GM12878 (cell line): Measurements from ENCODE around the gene FBXO42. TPM values are rescaled to one million over a fixed set of nuclear protein-coding genes. Genes with fewer than 3 reads are reported as not detected.

Experiments used
- ATAC-seq: fragments of 200-7000 bp; cut with Tn5 transposase; 3 replicates; pipeline ENCODE4 v1.9.1; 2020; ENCODE audit warnings: mild to moderate bottlenecking, moderate library complexity
- BruUV-seq: library from RNA; stranded (reverse); fragments of 400-500 nt; replicated peaks from 2 replicates; lab custom pipeline; 2021; lab: Mats Ljungman, UMichigan
- CTCF ChIA-PET: fragments of 300-600 bp; sonication (Branson Sonifier 250); formaldehyde crosslinking; extraction: SDS; loops from one replicate; lab custom pipeline; 2021; ENCODE audit warnings: inconsistent platforms; lab: Yijun Ruan, JAX
- POLR2A ChIA-PET: fragments of 350-600 bp; formaldehyde crosslinking; extraction: SDS; loops from one replicate; lab custom pipeline; 2021; ENCODE audit warnings: inconsistent platforms; lab: Charles Lee
- RAD21 ChIA-PET: fragments of 300-600 bp; sonication (Branson Sonifier 250); formaldehyde crosslinking; loops from one replicate; lab custom pipeline; 2023; ENCODE audit warnings: antibody characterized with exemption; ENCODE audit not compliant: unreplicated experiment; lab: Charles Lee
- SMC1A ChIA-PET: fragments of 300-600 bp; sonication (Branson Sonifier 250); formaldehyde crosslinking; loops from one replicate; lab custom pipeline; 2023; ENCODE audit not compliant: unreplicated experiment, uncharacterized antibody; lab: Charles Lee
- DNase-seq: peaks from one replicate; pipeline ENCODE4 v3.0.0-alpha.2; 2011; ENCODE audit warnings: low read depth, low spot score
- FAIRE-seq: peaks from 3 replicates; lab custom pipeline; 2011; peaks lifted over from hg19 to GRCh38; lab: Jason Lieb, UNC
- H2AFZ ChIP-seq: 2 replicates; pipeline ENCODE4 v1.6.0; 2011; ENCODE audit warnings: low read depth, low read length, control low read depth; ENCODE audit not compliant: control insufficient read depth
- H3K27ac ChIP-seq: 2 replicates; pipeline ENCODE4 v1.5.1; 2011; ENCODE audit warnings: control low read depth; ENCODE audit not compliant: control insufficient read depth, insufficient read depth
- H3K27me3 ChIP-seq, 2 experiments: replicated peaks in 1 of 2; 2 replicates each; pipeline versions ENCODE4 v1.6.0 to v1.6.1; 2011; ENCODE audit warnings: low read length in 1 of 2; ENCODE audit not compliant: control insufficient read depth in 2 of 2, insufficient read depth in 2 of 2
- H3K36me3 ChIP-seq, 2 experiments: 2 replicates each; pipeline ENCODE4 v1.5.1; 2011; ENCODE audit warnings: low read length in 1 of 2; ENCODE audit not compliant: control insufficient read depth in 2 of 2, insufficient read depth in 2 of 2
- H3K4me1 ChIP-seq: 2 replicates; pipeline ENCODE4 v1.6.1; 2011; ENCODE audit warnings: mild to moderate bottlenecking, low read length, moderate library complexity, mixed read lengths; ENCODE audit not compliant: control insufficient read depth, insufficient read depth
- H3K4me2 ChIP-seq: 2 replicates; pipeline ENCODE4 v1.6.0; 2011; ENCODE audit warnings: control low read depth; ENCODE audit not compliant: control insufficient read depth, insufficient read depth
- H3K4me3 ChIP-seq: fragments of 200-600 bp; sonication (generic); 2 replicates; pipeline ENCODE4 v1.5.1; 2016
- H3K79me2 ChIP-seq: 2 replicates; pipeline ENCODE4 v1.6.0; 2011; ENCODE audit warnings: low read length; ENCODE audit not compliant: control insufficient read depth, insufficient read depth
- H3K9ac ChIP-seq: 2 replicates; pipeline ENCODE4 v1.8.0; 2011; ENCODE audit warnings: low read length, control low read depth, mixed read lengths; ENCODE audit not compliant: control insufficient read depth, insufficient read depth
- H3K9me3 ChIP-seq: replicated peaks from 3 replicates; pipeline ENCODE4 v1.5.1; 2011; ENCODE audit warnings: mild to moderate bottlenecking, low read length; ENCODE audit not compliant: control insufficient read depth, insufficient read depth
- H4K20me1 ChIP-seq: 2 replicates; pipeline ENCODE4 v1.6.0; 2011; ENCODE audit not compliant: control insufficient read depth, insufficient read depth
- ETV6 ChIP-seq, 2 experiments: fragments of 450-650 bp in 1 of 2; IDR thresholded peaks in 1 of 2; conservative IDR thresholded peaks in 1 of 2; 2 replicates each; pipeline ENCODE4 v1.6.1; 2014; ENCODE audit warnings: antibody characterized with exemption in 1 of 2, borderline replicate concordance in 1 of 2, low read depth in 1 of 2, mild to moderate bottlenecking in 1 of 2, moderate library complexity in 1 of 2
- FOXK2 ChIP-seq: fragments of 450-650 bp; IDR thresholded peaks from 2 replicates; pipeline ENCODE4 v1.6.1; 2017; ENCODE audit warnings: mild to moderate bottlenecking, moderate library complexity
- IKZF1 ChIP-seq: fragments of 450-650 bp; conservative IDR thresholded peaks from 2 replicates; pipeline ENCODE4 v1.6.1; 2017; ENCODE audit warnings: antibody characterized with exemption, mild to moderate bottlenecking
- KDM1A ChIP-seq: fragments of 200-600 bp; sonication (generic); IDR thresholded peaks from 2 replicates; pipeline ENCODE4 v1.6.1; 2016; ENCODE audit warnings: borderline replicate concordance
- NBN ChIP-seq: fragments of 450-650 bp; IDR thresholded peaks from 2 replicates; pipeline ENCODE4 v1.6.1; 2016
- TCF12 ChIP-seq: IDR thresholded peaks from 2 replicates; pipeline ENCODE4 v1.6.1; 2011; ENCODE audit warnings: low read depth, mild to moderate bottlenecking, low read length
- WGBS: methylation state at CpG from one replicate; pipeline ENCODE4 v1.1.6; 2016; ENCODE audit warnings: low lambda C conversion rate; ENCODE audit not compliant: insufficient replicate concordance, insufficient coverage; ENCODE audit errors: missing lambda C conversion rate; 5-methylcytosine and 5-hydroxymethylcytosine counted together
- in situ Hi-C: fragments of 300-500 bp; cut with MboI; formaldehyde crosslinking; loops from 9 replicates; pipeline ENCODE4 v1.14.3; 2018; ENCODE audit warnings: mixed read lengths
- intact Hi-C: fragments of 100-400 bp; cut with micrococcal nuclease; formaldehyde crosslinking; loops from one replicate; pipeline ENCODE4 v1.14.2; 2022; ENCODE audit not compliant: unreplicated experiment
- polyA plus RNA-seq, 11 experiments: library from polyadenylated mRNA; depleted of rRNA in 4 of 11; unstranded in 6 of 11; stranded (reverse) in 5 of 11; fragments of >200 nt; fragmentation: Nextera tagmentation in 4 of 11; fragmentation: Illumina TruSeq in 1 of 11; extraction: Ambion mirVana in 4 of 11; extraction: Trizol in 1 of 11; gene quantifications; 1 replicate in 1 of 11; 2 replicates in 10 of 11; pipeline versions ENCODE4 v1.2.1 to v1.2.3, GENCODE V29; 2011 to 2016; ENCODE audit warnings: inconsistent platforms in 2 of 11, missing spikeins in 2 of 11, low read depth in 1 of 11
- total RNA-seq, 4 experiments: library from RNA; depleted of rRNA in 3 of 4; stranded (reverse); fragments of >200 nt in 3 of 4; fragmentation: Illumina TruSeq in 1 of 4; extraction: Trizol in 1 of 4; gene quantifications; 2 replicates each; pipeline versions ENCODE4 v1.2.1 to v1.2.3, GENCODE V29; 2013 to 2021
- TF ChIP-seq, protein P1 (sequence below): IDR thresholded peaks from 2 replicates; pipeline ENCODE4 v1.6.1; 2012; ENCODE audit warnings: mild to moderate bottlenecking, low read depth, low read length
- TF ChIP-seq, protein P2 (sequence below): IDR thresholded peaks from 2 replicates; pipeline ENCODE4 v1.6.1; 2012; ENCODE audit warnings: low read length, inconsistent platforms

Gene FBXO42
- total and polyA plus RNA-seq, 10 of the 15 experiments (the other 5 are each of a cell fraction or from before 2014, with no cell fraction given) = 6.1 to 23.8 (median 15.2) TPM

DNA sequence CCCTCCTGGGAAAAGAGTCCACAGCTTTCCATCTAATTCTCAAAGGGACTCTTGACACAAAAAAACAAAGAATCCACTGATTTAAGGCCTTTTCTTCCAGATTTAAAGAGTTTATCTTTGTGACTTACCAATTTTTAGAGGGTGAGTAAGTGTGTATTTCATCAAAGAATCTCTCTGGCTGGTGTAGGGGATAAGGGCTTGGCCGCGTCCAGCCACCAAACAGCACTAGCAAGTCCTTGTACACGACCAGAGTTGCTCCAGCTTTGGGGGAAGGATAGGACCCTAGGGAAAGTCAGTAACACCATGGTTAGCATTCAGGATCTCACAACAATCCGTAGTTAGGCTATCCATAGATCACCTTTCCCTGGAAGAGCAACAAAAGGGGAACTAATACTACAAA is 95.8 kb downstream of the FBXO42 start:
- no TSS peak for BruUV-seq
- Histone ChIP-seq H3K79me2 (no peaks in the 10 kb centered on the region), H3K4me1 (peaks cover 2% of the 10 kb centered on the region; the same call in 1 of the 2 replicates), H3K27me3 (no peaks in the 10 kb centered on the region), H4K20me1 (no peaks in the 10 kb centered on the region), H3K4me2 (no peak overlapping the region), H3K27ac (no peak overlapping the region), H2AFZ (no peak overlapping the region), H3K9ac (no peak overlapping the region), H3K36me3 (peaks cover 4 to 17% of the 10 kb centered on the region in 2 experiments; a peak in 3 of 4 replicates), H3K9me3 (no peaks in the 10 kb centered on the region), H3K4me3 (no peak overlapping the region)
- intact Hi-C loops (no loop called here), in situ Hi-C loops (no loop called here)
- ChIA-PET RAD21 (no interaction called here), SMC1A (interaction anchor here (0.5 kb wide), 1 partner anchor 632 kb away, joined by 3 read pairs; no protein-coding TSS in a partner anchor), POLR2A (no interaction called here), CTCF (interaction anchor here (1.0 kb wide), 1 partner anchor 12 kb away, joined by 3 read pairs; no protein-coding TSS in a partner anchor)
- TF ChIP-seq FOXK2 = no peak
- no peak for TF ChIP-seq KDM1A
- TF ChIP-seq IKZF1 = no peak
- no peak for TF ChIP-seq NBN
- TF ChIP-seq, protein P1, sequence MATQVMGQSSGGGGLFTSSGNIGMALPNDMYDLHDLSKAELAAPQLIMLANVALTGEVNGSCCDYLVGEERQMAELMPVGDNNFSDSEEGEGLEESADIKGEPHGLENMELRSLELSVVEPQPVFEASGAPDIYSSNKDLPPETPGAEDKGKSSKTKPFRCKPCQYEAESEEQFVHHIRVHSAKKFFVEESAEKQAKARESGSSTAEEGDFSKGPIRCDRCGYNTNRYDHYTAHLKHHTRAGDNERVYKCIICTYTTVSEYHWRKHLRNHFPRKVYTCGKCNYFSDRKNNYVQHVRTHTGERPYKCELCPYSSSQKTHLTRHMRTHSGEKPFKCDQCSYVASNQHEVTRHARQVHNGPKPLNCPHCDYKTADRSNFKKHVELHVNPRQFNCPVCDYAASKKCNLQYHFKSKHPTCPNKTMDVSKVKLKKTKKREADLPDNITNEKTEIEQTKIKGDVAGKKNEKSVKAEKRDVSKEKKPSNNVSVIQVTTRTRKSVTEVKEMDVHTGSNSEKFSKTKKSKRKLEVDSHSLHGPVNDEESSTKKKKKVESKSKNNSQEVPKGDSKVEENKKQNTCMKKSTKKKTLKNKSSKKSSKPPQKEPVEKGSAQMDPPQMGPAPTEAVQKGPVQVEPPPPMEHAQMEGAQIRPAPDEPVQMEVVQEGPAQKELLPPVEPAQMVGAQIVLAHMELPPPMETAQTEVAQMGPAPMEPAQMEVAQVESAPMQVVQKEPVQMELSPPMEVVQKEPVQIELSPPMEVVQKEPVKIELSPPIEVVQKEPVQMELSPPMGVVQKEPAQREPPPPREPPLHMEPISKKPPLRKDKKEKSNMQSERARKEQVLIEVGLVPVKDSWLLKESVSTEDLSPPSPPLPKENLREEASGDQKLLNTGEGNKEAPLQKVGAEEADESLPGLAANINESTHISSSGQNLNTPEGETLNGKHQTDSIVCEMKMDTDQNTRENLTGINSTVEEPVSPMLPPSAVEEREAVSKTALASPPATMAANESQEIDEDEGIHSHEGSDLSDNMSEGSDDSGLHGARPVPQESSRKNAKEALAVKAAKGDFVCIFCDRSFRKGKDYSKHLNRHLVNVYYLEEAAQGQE = no peak
- no peak for TF ChIP-seq TCF12
- TF ChIP-seq ETV6 (conservative IDR thresholded peaks at IDR 0.05 in 1 of 2, IDR thresholded peaks at IDR 0.05 in 1 of 2; ENCODE audit: borderline replicate concordance in 1 of 2, low read depth in 1 of 2) = no peak
- TF ChIP-seq, protein P2, sequence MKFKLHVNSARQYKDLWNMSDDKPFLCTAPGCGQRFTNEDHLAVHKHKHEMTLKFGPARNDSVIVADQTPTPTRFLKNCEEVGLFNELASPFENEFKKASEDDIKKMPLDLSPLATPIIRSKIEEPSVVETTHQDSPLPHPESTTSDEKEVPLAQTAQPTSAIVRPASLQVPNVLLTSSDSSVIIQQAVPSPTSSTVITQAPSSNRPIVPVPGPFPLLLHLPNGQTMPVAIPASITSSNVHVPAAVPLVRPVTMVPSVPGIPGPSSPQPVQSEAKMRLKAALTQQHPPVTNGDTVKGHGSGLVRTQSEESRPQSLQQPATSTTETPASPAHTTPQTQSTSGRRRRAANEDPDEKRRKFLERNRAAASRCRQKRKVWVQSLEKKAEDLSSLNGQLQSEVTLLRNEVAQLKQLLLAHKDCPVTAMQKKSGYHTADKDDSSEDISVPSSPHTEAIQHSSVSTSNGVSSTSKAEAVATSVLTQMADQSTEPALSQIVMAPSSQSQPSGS = no peak
- ATAC-seq (no peak), FAIRE-seq (no peak), DNase-seq (no peak)
- WGBS = 83% methylated on average over 4 of the region's 4 CpGs
